GM18867 (cell line): ENCODE measurements around the gene STRIP1.

Experiments used
- ATAC-seq: cut with Tn5 transposase; IDR thresholded peaks from one replicate; pipeline ENCODE4 v1.9.1; 2021; ENCODE audit warnings: mild to moderate bottlenecking, moderate library complexity; ENCODE audit not compliant: unreplicated experiment

STRIP1 gene

GRCh38 chr1:110050602-110051261 lies 16.3 kb downstream of the STRIP1 start:
- no peak for ATAC-seq

DNA sequence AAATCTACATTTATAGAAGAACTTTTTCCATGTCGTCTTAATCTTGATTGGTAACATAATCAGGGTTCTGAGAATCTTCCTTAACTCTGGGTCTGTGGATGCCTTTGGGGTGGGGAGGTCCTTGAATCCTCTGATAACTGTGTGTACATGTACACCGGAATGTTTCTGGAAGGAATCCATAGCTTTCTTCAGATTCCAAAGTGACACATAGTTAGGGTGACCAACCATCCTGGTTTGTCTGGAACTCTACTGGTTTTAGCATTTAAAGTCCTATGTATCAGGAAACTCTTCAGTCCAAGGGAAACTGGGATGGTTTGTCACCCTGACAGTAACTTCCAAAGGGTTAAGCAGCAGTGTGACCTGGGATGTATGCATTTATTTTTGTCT lies 16.8 kb downstream of the STRIP1 start:
- no peak for ATAC-seq

DNA sequence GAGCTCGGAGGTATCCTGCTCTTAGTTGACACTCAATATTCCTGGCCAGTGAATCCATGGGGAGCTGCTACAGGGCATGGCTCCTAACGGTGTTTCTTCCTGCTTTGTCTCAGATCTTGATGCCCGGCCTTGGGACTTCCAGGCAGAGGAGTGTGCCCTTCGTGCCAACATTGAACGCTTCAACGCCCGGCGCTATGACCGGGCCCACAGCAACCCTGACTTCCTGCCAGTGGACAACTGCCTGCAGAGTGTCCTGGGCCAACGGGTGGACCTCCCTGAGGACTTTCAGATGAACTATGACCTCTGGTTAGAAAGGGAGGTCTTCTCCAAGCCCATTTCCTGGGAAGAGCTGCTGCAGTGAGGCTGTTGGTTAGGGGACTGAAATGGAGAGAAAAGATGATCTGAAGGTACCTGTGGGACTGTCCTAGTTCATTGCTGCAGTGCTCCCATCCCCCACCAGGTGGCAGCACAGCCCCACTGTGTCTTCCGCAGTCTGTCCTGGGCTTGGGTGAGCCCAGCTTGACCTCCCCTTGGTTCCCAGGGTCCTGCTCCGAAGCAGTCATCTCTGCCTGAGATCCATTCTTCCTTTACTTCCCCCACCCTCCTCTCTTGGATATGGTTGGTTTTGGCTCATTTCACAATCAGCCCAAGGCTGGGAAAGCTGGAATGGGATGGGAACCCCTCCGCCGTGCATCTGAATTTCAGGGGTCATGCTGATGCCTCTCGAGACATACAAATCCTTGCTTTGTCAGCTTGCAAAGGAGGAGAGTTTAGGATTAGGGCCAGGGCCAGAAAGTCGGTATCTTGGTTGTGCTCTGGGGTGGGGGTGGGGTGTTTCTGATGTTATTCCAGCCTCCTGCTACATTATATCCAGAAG lies 19.4 kb downstream of the STRIP1 start:
- ATAC-seq, result no peak

- ATAC-seq, result no peak
Measured at GRCh38 chr1:110055493-110056284, 21.3 kb downstream of the STRIP1 start.

DNA sequence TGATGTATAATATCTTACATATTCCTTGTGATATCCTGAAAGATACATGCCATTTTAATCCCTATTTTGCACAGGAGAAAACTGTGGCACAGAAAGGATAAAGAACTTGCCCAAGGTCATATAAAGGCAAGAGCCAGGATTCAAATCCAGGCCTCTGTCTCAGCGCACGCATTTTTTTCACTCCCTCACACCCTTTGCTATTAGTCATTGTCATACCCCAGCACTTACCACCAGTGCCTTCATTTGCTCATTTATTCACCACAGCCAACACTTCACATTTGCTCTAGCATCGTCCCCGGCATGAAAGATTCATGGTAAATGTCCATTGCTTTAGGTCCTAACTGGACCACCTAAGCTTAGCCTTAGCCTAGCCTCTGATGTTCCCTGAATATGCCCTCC lies 21.9 kb downstream of the STRIP1 start:
- no peak for ATAC-seq

DNA sequence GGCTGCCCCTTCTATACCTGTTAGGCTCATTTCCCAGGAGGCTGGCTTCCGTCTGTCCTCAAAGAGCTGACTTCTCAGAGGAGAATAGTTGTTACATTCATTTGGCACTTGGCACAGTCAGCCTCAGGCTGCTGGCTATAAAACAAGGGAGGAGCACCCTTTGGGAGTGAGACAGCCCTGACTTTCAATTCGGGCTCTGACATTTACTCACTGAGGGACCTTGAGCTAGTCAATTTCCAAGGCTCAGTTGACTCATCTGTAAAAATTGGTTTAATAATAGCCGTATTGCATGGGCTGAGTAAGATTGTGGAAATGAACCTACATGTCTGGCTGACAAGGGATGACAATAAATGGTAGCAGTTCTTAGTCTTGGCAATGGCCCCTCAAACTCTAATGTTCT lies 22.4 kb downstream of the STRIP1 start:
- no peak for ATAC-seq

DNA sequence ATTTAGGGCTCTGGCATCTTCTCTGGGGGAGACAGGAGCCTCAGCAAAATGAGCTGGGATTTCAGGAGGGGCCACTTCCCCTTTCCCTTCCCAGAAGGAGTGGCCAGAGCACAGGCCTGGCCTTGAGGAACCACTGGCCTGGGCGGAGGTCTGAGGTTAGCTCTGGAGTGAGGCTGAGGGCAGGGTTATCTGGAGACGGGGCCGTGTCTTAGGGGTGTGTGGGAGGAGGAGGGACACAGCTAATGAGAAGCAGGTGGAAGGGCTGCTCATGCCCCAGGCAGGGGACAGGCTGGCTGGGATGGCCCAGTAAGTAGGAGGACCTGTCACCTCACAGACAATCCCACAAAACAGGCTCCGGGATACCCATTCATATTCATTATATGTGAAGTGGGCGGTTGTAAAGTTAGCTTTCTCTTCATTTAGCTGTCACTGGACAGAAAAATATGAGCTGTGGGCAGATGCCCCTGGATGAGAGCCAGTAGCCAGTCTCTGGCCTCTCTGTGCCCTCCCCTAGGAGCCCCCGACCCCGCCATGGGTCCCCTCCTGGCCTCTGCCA lies 23.6 kb downstream of the STRIP1 start:
- no peak for ATAC-seq

DNA sequence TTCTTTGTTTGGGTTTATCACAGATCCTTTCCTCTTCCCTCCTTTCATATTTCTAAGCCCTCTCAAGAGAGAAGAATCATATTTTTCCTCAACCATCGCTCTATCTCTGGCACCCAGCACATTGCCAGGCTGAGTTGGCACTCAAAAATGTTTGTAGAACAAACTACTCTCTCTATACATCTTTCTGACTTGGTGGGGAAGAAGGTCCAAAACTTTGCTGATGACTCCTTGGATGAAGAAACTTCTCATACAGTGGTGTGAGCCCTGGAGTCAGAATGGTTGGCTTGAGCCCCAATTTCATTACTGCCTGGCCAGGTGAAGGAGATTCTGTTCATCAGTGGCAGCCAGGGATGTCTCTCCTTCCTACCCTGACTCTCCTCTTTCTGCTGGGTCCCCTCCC lies 24.2 kb downstream of the STRIP1 start:
- no peak for ATAC-seq

- ATAC-seq, result no peak
Measured at GRCh38 chr1:110059133-110059863, 24.9 kb downstream of the STRIP1 start.

GRCh38 chr1:110060034-110060661 lies 25.7 kb downstream of the STRIP1 start:
- no peak for ATAC-seq

GRCh38 chr1:110060662-110061060 lies 26.2 kb downstream of the STRIP1 start:
- ATAC-seq, result no peak

- ATAC-seq, result no peak
Measured at GRCh38 chr1:110061341-110061740, 26.9 kb downstream of the STRIP1 start.

DNA sequence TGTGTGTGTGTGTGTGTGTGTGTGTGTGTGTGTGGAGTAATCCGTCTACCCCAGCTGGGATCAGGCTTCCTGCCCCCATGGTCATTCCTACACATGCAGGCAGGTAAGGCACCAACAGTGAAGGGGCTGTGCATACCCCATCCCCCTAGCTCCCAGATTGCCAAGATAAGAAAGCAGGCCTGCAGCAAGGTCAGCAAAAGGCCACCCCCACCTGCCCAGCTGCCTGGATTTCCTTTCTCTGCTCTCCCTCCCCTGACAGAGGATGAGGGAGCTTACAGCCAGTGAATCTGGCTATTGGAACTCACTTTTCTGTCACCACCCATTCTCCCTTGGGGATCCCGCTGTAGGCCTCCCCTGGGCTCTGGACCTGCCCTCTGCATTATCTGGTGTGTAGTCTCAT lies 28.2 kb downstream of the STRIP1 start:
- no peak for ATAC-seq

DNA sequence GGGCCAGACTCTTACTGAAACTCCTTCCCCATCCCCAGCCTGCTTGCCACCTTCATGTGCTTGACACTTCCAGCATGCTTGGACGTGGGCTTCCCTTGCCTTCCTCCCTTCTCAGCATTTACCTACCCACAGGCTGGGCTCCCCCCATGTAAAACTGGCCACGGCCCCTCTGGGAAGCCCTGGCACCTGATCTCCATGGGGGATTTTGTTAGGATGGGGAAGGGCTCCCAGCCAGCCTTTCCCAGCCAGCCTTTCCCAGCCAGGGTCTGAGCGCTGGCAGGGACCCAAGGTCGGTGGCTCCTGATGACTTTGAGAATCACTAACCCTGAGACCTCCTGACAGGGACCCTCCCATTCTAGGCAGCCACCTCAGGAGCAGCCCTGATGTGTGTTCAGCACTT lies 29.4 kb downstream of the STRIP1 start:
- no peak for ATAC-seq

GRCh38 chr1:110064576-110065337 lies 30.3 kb downstream of the STRIP1 start:
- ATAC-seq, result no peak

GRCh38 chr1:110065841-110066240 lies 31.4 kb downstream of the STRIP1 start:
- no peak for ATAC-seq

DNA sequence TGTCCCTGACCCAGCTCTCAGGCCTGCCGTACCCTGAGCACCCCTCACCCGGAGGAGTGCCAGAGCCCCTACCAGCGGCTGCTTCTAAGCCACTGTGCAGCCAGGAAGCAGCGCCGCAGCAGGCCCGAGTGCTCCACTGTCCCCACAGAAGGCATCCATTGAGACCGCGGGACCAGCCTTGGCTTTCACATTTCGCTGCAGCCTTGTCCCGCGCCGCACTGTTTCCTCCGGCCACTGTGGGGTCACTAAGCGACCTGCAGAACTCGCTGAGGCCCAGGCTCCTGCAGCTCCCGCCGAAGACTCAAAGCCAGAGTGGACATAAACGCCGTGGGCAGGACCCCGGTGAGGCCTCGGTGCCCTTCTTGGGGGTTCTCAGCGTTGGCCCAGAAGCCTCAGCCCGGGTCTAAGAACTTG lies 33.1 kb downstream of the STRIP1 start:
- no peak for ATAC-seq

DNA sequence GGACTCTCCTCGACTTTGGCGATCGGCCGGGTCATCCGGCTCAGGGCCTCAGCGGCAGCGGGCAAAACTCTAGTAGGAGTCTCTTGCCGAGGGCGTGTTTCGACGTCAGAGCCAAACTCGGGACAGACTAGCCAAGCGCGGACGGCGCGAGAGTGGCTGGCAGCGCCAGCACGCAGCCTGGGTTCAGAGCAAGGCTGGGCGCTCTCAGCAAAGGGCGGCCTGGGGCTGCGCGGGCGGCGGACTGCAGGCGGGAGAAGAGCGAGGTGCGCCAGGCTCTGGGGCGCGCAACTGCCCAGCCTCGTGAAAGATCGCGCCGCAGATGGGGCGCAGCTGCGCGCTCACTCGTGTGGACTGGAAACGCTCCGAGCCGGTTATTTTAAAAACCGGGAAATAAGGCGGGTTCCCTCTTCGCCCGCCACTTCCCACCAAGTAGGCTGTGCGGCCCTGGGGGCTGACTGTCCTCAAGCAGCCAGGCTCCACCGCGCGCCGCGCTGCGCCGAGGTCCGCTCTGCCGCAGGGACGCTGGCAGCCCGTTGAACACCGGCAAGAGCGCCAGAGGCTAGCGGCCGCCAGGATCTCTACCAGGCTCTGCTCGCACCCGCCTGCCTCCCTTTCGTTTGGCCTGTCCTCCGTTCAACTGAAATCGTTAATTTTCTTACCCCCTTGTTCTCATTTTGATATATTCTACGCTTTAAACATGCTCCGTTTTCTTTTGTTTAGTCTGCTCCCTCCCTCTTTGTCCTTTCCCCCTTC lies 33.6 kb downstream of the STRIP1 start:
- no peak for ATAC-seq
